Activated CD4-positive, alpha-beta T cell treated with anti-CD3 and anti-CD28 coated beads, Interleukin-10, Interleukin-2, amounts not matched to agents 100 ng/mL and 50 ng/mL, durations not matched to agents 16 hours and 8 hours (primary cell): ENCODE measurements around the gene POLR2M.

Experiments
- DNase-seq: peaks from one replicate; pipeline ENCODE4 v3.0.0-alpha.2; 2020

Gene POLR2M

DNA sequence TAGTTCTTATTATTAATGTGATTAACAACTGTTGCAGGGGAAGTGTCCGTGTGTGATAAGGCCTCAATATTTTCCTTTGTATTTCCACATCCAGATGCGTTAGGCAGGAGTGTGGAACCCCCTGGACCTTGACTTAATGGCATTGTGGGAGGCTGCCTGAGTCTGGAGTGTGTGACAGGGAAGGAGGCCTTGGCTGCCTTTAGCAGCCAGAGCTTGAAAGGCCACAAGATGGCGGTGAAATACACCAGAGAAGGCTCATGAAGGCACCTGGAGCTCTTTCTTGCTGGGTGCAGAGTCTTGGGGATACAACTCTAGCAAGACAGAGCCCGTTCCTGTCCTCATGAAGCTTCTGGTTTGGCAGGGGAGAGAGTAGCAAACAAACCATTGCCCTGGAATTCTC lies 36.9 kb downstream of the POLR2M start:
- DNase-seq, result peak; percentile 14

DNA sequence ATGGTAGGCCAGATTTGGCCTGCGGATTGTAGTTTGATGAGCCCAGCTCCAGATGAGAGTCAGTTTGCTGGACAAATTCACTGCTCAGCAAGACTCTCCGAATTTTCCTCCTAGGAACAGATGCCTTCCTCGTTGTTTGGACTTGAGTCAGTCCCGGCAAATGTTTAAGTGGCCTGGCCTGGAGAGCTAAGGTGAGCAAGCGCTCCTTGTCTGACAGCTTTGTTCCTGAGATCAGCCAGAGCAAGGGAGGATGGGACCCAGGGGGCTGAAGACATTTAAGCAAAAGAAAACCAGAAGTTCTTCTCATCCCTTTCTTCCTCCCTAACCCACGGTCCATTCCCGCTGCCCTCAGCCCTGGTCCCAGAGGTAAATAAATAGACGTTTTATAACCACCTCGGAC lies 40.3 kb downstream of the POLR2M start:
- DNase-seq, result no peak

DNA sequence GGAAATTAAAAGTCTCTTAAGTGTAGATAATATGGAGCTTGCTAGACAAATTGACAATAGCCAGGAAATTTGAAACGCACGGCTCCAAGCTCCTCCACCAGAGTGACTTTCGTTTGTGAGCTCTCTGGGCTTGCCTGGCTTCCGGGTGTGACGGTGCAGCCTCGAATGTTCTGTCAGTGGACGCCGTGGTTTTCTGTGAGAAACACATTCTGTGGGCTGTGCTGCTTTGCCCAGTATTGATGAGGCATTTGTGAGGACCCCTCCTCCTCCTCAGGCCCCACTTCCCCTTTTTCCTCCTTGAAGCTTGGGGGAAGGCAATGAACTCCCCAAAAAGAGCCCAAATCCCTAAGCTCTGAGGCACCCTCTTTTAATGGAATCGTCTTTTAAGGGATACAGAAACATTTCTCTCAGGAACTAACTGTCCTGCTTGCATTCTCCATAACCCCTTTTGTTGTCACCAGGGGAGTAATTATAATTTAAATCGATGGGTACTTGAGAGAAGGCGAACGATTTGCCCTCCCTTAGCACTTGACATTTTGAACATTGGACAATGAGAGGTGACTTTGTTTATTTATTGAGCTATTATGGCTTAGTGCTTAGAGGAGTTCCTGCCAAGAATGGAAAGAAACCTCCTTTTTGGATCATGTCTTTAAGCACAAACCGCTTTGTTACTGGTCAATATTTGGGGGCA lies 40.8 kb downstream of the POLR2M start:
- no peak for DNase-seq

DNA sequence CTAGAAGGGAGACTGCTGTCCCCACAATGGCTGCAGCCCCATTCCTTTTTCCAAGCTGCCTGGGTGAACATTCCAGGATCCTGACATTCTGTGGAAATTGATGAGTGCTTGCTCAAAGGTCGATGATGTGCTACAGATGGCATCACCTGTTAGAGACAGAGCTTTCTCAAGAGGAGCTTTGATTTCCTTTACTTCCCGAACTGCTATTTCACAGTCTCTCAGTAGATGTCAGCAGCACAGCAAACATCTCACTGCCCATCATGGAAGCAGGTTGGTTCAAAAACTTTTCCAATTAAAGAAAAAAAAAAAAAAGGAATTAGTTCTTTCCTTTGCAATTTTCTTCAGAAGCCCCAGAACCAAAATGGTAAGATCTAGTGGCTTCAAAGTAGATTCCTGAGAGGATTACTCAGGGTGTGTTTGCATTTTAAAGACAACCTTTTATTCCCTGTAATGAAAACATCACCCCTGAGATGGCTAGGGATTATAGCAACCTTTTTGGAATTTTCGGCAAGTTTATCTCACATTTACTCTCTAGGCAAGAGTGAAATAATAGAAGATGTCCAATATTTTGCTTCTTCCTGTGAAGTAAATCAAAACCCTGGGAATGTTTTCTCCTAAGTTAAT lies 44.8 kb downstream of the POLR2M start:
- DNase-seq, result no peak

DNA sequence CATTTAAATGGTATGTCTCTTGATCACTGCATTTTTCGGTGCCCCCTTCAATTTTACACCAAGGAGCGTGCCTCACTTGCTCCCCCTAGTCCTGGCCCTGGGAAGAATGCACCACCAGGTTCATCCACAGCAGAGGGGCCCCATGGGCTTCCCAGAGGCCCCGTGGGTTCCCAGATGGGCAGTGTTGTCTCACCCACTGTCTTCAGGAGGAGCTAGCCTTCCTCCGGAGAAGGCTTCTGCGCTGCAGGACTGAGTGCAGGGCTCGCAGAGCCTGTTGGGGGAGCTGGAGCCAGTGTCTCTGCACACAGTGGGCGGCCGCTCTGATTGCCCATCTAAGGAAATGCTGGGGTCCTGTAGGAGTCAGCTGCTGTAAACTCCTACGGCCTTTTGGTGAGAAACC lies 45.9 kb downstream of the POLR2M start:
- DNase-seq, result no peak

DNA sequence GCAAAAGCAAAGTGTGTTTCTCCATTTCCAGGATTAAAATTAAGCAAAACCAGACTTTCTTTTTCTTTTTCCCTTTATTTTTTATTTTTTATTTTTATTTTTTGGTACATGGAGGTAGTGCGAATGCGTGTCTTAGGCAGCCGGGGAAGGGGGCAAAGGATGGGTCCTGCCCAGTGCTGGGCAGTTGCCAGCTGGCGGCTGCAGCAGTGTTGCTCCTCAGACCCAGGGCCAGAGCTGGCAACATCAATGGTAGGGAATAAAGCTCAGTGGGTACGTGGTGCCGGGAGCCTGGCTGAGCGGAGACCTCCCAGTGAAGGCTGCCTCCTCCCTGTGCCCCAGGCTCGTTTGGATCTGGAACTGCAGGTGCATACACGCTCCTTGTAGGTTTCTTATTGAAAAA lies 46.3 kb downstream of the POLR2M start:
- no peak for DNase-seq

DNA sequence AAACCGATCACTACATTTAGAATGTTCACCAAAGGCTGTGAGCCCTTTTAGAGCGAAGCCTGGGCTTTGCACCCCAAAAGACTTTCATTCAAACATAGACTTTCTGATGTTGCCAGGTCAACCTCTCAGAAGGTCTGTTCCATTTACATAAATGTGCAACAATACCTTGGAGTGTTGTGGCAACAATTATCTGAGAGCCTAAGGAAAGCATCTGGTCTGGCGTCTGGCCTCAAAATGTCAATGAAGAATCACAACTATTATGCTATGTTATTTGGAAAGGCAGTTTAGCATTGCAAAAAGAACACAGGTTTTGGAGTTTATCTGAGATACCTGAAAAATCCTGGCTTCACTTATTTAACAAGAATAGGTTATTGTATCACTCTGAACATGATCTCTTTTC lies 50.0 kb downstream of the POLR2M start:
- DNase-seq, result no peak

DNA sequence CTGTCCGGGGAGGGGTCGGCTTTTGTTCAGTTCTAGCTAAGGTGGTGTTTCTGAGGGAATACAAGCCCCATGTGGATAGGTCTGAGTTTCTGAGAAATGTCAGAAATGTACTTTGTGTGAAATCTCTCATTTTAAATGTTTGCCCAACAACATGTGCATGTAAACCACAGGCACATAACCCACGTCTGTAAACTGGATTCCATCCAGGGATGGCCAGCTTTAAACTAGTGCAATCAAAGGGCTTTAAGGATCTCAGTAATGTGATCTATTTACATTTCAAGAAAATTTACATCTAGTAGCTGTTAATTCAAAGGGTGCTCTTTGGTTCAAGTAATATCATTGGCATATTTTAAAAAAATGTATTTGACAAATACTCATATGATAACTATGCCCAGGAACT lies 52.0 kb downstream of the POLR2M start:
- no peak for DNase-seq

DNA sequence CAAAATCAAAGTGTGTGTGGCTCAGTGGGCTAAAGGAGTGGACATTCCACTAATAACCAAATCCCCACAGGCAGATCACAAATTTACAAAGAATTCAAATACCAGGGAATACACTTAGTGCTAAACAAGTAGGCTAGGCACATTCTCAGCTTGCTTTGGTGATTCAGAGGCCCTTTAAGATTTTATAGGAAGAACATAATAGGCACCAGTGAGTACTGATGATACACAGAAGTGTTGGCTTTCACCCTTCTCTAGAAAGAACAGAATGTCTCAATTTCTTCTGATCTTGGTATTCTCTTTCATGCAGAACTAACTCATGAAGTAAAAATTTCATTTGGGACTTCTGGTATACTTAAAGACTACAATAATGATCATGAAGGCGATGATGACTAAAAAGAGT lies 55.0 kb downstream of the POLR2M start:
- DNase-seq, result no peak

DNA sequence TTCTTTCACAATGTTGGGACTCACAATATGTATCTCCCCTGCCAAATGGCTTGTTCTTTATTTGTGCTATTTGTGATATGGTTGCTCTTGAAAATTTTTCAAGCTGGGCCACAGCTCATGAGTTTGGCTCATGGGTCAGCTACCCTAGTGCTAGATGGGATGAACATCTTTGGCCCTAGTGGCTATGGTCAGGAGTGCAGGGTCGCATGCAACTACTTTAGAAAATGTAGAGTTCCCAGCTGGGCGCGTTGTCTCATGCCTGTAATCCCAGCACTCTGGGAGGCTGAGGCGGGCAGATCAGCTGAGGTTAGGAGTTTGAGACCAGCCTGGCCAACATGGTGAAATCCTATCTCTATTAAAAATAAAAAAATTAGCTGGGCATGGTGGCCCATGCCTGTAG lies 55.8 kb downstream of the POLR2M start:
- DNase-seq, result no peak

DNA sequence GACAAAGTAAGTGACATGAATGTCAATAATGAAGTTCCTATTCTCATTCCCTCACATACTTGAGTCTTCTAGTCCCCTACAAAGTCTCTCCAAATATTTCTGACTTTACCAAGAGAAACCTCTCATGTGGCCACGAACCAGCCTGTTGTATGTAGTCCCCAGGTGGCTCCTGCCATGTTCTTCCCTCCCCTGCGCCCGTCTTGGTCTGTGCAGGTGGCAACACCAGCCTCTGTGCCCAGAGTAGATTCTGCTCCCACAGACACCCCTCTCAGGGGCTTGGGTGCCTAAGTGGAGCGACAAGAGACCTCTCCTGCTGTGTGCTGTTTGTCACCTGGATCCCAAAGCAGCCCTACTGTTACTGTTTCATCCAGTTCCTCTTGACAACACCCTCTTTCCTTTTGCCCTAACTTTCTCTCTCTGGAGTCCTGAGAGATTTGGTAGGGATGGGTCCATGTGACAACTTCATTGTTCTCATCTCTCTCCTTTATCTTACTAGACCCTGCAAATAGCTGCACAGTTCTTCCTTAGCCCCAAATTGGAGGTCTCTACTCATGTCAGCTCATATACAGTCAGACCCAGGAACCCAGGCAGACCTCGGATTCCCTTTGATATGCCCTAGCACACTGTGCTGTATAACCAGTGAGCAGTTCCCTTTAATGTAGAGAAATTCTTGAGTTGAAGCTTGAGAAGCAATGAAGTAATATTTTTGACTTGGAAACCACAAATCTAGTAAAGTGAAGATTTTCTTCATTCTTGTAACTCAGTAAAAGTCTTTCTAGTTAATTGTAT lies 56.9 kb downstream of the POLR2M start:
- no peak for DNase-seq
